GM21423 (cell line): ENCODE data around the gene TGFA.
"Not testable (repeated sequence)": the region's sequence is repeated elsewhere in the genome, so short reads cannot be mapped to it uniquely, and the experiment has no call there.

Experiments used
- ATAC-seq: cut with Tn5 transposase; IDR thresholded peaks from one replicate; pipeline ENCODE4 v1.9.1; 2021; ENCODE audit warnings: mild to moderate bottlenecking, moderate library complexity; ENCODE audit not compliant: unreplicated experiment

Gene TGFA

GRCh38 chr2:70467237-70467636, 86.4 kb downstream of the TGFA start:
- ATAC-seq = no peak

DNA sequence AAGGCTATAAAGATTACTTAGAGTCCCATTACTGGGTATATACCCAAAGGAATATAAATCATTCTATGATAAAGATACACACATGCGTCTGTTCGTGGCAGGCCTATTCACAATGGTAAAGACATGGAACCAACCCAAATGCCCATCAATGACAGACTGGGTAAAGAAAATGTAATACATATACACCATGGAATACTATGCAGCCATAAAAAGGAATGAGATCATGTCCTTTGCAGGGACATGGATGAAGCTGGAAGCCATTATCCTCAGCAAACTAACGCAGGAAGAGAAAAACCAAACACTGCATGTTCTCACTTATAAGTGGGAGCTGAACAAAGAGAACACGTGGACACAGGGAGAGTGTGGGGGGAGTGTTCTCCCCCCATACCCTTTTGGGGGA, 87.0 kb downstream of the TGFA start:
- ATAC-seq = not testable (repeated sequence)

- no peak for ATAC-seq
These were observed 89.6 kb downstream of the TGFA start for GRCh38 chr2:70463997-70464396.

GRCh38 chr2:70463581-70463980, 90.0 kb downstream of the TGFA start:
- no peak for ATAC-seq

DNA sequence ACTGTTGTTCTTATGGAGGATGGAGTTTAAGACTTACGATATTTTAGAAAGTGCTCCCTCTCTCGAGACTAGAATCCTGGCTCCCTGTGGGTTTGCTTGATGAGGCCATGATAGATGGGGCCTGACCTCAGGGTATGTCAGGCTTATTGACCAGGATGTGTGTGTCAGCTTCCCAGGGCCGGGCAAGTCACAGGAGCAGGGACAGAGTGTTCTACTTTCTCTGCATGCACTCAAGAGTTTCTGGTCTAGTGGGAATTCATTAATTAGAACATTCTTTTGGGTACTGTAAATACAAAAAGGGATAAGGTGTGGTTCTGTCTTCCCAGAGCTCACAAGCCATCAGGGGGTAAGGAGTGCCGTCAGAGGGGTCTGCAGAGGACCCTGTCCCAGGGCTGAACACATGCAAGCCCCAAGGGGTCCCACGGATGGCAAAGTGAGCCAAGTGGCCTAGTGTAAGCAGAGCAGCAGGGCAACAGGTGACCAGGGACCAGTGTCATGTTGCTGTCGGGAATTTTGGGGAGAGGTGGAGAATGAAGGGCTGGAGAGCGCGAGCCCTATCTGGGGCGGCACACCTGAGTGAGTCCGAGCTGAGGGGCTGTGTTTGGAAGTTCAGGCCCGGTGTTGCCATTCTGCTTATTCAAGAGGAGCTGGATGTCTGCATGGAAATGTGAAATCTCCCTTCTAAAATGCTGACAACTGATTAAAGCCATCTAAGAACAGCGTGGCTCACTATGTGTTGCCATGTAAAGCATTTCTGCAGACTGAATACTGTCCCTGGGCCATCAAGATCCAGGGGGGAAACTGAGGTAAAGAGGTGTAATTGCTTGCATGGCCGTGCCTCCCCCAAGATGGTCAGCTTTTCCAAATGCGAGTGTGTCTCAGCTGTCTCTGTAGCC, 91.4 kb downstream of the TGFA start:
- no peak for ATAC-seq

- ATAC-seq = no peak
These were observed 92.2 kb downstream of the TGFA start for GRCh38 chr2:70461414-70461813.

DNA sequence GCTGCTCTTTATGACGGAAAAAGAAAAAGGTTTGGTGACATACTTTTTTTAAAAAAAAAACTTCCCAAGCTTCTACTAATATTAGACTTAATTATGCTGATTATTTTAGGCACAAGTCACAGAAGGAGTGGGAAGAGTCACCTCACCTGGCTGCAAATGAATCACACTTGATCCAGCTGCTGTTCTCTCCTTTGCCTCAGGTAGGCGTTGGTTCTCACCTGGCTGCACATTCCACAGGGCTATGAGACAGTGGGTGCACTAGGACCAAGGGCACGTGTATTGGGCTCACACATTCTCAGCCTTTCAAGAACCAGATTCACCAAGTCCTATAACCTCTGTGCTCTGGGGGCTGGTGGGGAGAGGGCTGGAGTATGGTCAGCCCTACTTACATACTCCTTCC, 93.3 kb downstream of the TGFA start:
- ATAC-seq = no peak

- ATAC-seq = no peak
These were observed 95.0 kb downstream of the TGFA start for GRCh38 chr2:70458661-70459060.

- ATAC-seq = no peak
These were observed 96.8 kb downstream of the TGFA start for GRCh38 chr2:70456585-70457495.

- no peak for ATAC-seq
These were observed 98.6 kb downstream of the TGFA start for GRCh38 chr2:70454936-70455544.

DNA sequence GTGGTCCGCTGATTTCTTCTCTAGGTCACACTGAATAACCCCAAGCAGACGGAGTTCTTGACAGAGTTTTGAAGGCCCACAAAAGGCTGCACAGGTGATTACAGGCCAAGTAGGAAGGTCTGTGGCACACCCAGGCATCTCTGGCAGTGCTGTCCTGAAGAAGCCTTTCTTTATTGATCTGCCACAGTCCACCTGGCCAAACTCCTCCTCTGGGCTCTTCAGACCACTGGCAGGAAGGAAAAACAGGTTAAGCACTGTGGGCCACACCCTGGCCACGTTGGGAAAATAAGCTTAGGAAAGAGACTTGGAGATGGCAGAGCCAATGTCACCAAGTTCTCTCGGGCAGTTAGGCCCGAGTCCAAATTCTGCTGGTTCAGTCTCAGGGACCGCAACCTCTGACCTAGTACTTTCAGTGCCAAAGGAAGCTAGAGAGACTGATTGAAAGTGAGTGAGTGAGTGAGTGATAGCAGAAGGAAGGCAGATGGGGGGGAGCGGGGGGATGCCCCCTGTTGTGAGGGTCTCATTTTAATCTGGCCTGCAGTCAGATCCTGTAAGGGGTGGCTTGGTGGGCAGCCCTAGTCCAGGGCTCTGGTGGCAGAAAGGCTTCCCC, 102.9 kb downstream of the TGFA start:
- ATAC-seq = no peak

DNA sequence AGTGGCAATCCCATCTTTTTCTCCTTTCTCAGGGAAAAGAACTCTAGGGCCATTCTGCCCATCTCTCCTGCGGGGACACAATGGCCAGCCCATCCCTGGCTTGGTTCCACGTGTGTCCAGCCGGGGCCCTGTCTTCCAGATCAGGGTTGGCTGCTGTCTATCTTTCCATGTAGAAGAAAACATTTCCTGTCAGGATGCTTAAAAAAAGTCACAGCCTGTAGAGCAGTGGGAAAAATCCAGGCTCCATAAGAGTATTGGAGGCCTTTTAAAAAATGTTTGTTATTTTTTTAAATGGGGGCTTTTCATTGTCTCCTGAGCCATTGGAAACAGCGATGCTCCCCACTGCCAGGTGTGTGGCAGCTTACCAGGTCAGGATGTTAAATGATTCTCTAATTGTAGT, 105.6 kb downstream of the TGFA start:
- ATAC-seq = no peak

DNA sequence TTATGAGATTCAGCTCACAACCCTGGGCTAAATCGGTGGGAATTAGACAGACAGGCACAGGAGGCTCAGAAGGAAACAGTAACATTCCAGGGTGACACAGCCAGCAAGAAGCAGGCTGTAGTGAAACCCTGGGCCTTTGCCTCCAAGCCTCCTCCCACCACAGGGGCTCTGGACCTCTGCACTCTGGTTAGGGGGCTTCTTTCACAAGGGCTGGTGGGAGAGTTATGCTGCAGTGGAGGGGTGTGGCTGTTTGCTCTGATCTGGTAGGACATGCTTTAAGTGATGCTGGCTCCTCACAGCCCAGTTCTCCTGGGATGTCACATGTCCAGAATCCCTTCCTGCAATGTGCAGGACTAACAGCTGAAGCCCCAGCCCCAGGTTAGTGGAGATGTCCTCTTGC, 109.9 kb downstream of the TGFA start:
- ATAC-seq = no peak

DNA sequence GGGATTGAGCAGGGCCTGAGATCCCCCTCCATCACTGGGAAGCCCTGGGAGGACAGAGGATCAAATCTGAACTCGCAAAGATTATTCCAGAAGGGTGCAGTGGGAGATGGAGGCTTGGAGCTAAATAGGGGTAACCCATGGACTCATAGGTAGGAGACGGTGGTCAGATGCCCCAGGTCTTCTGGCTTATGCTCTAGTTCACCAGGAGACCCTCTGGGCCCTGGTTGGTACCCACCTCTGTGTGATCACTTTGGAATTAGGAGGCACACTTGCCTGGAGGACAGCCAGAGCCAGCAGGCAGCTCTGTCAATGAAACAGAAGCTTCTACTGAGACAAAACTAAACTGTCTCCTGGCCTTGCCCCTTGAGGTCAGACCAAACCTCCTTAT, 110.6 kb downstream of the TGFA start:
- no peak for ATAC-seq

DNA sequence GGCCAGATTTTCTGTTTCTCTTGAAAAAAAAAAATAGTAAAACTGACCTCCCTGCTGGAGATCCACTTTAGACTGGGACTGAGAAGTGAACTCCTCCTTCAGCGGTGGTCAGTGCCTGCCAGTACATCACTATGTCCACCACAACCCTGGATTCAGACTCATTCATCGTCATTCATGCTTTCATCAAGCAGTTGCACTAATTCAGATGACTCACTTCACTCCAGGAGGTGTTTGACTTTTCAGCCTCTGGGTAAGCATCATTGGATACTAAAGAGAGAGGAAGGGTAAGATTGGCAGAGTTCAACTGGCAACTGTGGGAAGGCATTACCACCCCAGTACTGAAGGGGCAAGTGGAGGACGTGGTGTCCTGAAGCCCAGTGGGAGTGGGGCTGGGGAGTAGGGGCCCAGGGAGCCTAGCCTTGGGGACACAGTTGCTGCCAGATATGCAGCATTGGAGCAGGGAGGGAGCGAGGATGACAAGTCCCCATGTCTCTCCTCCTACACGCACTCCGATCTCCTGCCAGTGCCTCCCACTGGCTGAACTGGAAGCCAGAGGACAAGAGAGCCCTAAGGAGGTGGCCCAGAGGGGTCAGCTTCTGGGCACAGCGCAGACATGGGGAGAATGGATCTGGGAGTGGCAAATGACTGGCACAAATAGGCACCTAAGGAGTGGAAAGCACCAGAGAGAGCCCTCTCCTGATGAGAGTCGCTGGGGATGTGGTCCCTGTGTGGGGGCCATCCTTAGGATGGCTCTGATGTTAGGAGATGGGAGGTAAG, 111.1 kb downstream of the TGFA start:
- no peak for ATAC-seq

- ATAC-seq = no peak
These were observed 113.0 kb downstream of the TGFA start for GRCh38 chr2:70440621-70441020.

GRCh38 chr2:70435138-70435537, 118.5 kb downstream of the TGFA start:
- ATAC-seq = no peak

- ATAC-seq = no peak
These were observed 120.3 kb downstream of the TGFA start for GRCh38 chr2:70433315-70433714.

DNA sequence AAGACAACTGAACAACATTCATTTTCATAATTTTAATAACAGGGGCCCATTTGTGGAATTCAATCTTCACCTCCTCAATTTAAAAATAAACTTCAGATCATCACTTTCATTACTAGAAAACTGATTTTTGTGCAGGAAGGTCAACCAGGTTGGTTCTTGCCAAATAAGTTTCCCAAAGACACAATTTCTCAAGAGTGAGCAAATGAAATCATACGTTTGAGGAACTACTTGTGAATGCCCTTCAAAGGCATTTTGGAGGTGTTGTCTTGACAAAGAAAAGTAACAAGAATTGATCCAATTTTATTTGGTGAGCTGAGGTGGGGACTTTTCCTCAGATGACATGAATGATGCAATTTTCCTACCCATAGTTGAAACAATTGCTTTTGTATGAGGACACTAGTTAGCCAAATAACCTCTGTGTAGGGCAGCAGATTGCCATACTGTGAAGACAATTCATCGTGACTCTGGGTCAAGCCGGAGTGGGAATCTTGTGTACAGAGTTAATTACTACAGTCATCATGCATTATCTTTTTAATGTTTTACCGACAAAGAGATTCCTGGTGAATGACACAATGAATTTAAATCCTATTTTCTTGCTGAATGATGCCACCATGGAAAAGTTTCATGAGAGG, 121.8 kb downstream of the TGFA start:
- ATAC-seq = no peak

DNA sequence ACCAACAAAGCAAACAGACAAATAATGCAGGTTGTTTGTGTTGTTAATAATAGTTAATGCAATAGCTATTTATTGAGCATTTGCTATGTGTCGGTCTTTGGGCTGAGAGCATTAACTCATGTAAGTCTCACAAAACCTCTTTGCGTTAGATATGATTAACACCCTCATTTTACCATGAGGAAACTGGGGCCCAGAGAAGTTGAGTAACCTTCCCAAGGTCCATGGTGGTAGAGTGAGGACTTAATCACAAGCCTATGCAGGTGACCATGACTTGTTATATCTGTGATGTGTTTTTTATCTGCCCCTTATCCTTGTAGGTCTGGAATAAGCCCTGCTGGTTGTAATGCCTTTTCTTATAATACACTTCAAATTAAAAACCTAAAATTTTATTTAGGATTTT, 127.3 kb downstream of the TGFA start:
- no peak for ATAC-seq
